HG03060 (cell line): ENCODE data around the gene ORMDL2.
"Not testable (repeated sequence)": the region's sequence is repeated elsewhere in the genome, so short reads cannot be mapped to it uniquely, and the experiment has no call there.

Experiments
- ATAC-seq: cut with Tn5 transposase; IDR thresholded peaks from one replicate; pipeline ENCODE4 v1.9.1; 2021; ENCODE audit warnings: low read depth, moderate number of reproducible peaks; ENCODE audit not compliant: unreplicated experiment

The ORMDL2 gene

GRCh38 chr12:55850401-55850800 lies 32.6 kb downstream of the ORMDL2 start:
- ATAC-seq, result no peak

GRCh38 chr12:55850893-55851292 lies 33.1 kb downstream of the ORMDL2 start:
- ATAC-seq, result no peak

- ATAC-seq, result no peak
Observed at GRCh38 chr12:55852740-55853139, 34.9 kb downstream of the ORMDL2 start.

DNA sequence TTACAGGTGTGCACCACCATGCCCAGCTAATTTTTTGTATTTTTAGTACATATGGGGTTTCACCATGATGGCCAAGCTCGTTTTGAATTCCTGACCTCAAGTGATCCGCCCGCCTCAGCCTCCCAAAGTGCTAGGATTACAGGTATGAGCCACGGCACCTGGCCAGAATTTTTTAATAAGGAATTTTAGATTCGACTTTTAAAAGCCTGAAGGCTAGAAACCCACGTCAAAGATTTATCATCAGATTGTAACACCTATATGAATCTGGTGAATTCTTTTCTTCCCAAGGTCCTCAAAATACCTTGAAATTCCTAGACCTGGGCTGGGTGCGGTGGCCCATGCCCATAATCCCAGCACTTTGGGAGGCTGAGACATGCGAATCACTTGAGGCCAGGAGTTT lies 43.6 kb downstream of the ORMDL2 start:
- no peak for ATAC-seq

GRCh38 chr12:55861871-55862270 lies 44.0 kb downstream of the ORMDL2 start:
- ATAC-seq, result no peak

- no peak for ATAC-seq
Observed at GRCh38 chr12:55862286-55862685, 44.4 kb downstream of the ORMDL2 start.

DNA sequence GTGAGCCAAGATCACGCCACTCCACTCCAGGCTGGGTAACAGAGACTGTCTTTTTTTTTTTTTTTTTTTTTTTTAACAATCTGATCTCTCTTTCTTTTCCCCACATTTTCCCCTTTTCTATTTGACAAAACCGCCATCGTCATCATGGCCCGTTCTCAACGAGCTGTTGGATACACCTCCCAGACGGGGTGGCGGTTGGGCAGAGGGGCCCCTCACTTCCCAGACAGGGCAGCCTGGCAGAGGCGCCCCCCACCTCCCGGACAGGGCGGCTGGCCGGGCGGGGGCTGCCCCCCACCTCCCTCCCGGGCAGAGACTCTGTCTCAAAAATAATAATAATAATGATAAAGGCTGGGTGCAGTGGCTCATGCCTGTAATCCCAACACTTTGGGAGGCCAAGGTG lies 45.1 kb downstream of the ORMDL2 start:
- not testable (repeated sequence) for ATAC-seq

DNA sequence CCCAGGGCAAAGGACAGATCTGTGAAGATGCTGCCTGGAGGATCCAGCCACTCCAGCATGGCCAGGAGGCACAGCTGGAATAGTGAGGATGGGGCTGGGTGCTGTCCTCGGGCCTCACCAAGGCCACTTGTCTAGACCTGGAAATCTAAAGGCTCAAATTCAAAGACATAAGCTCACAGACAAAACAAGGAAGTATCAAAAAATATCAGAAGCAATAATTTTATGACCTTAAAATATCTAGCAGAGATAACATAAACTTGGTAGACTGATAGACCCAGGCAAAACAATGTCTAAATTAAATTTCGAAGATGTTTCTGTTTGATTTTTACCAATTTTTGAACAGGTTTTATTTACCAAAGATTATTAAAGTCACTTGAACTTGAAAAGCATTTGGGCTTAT lies 47.5 kb downstream of the ORMDL2 start:
- ATAC-seq, result no peak

DNA sequence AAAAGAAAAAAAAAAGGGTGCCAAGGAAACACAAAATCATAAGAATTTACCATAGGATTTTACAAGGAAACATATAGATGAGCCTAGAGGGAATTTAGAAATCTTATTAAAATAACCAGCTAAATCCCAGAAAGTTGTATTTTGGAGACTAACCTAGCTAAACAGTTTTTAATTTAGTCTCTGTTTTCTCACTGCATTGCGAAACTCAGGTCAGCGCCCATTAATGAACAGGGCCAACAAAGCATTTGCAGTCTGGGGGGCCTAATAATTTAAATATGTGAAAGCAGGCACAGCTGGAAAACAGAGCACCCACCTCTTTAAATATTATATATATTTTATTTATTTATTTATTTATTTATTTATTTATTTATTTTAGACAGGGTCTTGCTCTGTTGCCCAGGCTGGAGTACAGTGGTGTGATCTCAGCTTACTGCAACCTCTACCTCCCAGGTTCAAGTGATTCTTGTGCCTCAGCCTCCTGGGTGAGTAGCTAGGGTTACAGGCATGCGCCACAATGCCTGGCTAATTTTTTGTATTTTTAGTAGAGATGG lies 48.7 kb downstream of the ORMDL2 start:
- not testable (repeated sequence) for ATAC-seq
